K562 (cell line): ENCODE results near the gene TPGS1. TPM values are rescaled to one million over a fixed set of nuclear protein-coding genes. Genes with fewer than 3 reads are reported as not detected.

Experiments
- DACH1 ChIP-seq: fragments of 450-650 bp; IDR thresholded peaks from 2 replicates; pipeline ENCODE4 v1.6.1; 2018; ENCODE audit not compliant: partially characterized antibody
- FOXM1 ChIP-seq, 2 experiments: fragments of 450-650 bp in 1 of 2; sonication (generic) in 1 of 2; formaldehyde crosslinking in 1 of 2; IDR thresholded peaks; 2 replicates each; pipeline versions ENCODE4 v1.6.1 to v1.9.0; 2017 to 2022; ENCODE audit warnings: low read depth in 2 of 2, mild to moderate bottlenecking in 2 of 2, missing genetic modification reagents in 1 of 2, moderate library complexity in 1 of 2
- HMG20B ChIP-seq: fragments of 250-450 bp; sonication (Bioruptor Pico); IDR thresholded peaks from 2 replicates; pipeline ENCODE4 v1.5.0; 2021; ENCODE audit warnings: mild to moderate bottlenecking
- NCOA4 ChIP-seq: fragments of 450-650 bp; IDR thresholded peaks from 2 replicates; pipeline ENCODE4 v1.6.1; 2018; ENCODE audit warnings: mild to moderate bottlenecking; ENCODE audit not compliant: partially characterized antibody
- NFE2L1 ChIP-seq: fragments of 450-650 bp; IDR thresholded peaks from 2 replicates; pipeline ENCODE4 v1.6.1; 2016; ENCODE audit warnings: missing genetic modification characterization, low read depth, mild to moderate bottlenecking, missing compliant biosample characterization, moderate library complexity, borderline replicate concordance
- SMAD3 ChIP-seq: fragments of 450-650 bp; formaldehyde crosslinking; conservative IDR thresholded peaks from 2 replicates; pipeline ENCODE4 v1.4.0; 2020; ENCODE audit warnings: mild to moderate bottlenecking
- SP2 ChIP-seq: IDR thresholded peaks from 2 replicates; pipeline ENCODE4 v1.6.1; 2011; ENCODE audit warnings: mild to moderate bottlenecking, low read depth, low read length, moderate library complexity; ENCODE audit not compliant: poor library complexity, severe bottlenecking; ENCODE audit errors: extremely low read depth
- TCF7L2 ChIP-seq: fragments of 150-350 bp; IDR thresholded peaks from 2 replicates; pipeline ENCODE4 v1.6.1; 2016; ENCODE audit warnings: low read depth, mild to moderate bottlenecking, low read length, moderate library complexity
- XRCC5 ChIP-seq: fragments of 200-400 bp; formaldehyde crosslinking; IDR thresholded peaks from 2 replicates; pipeline ENCODE4 v1.6.1; 2017; ENCODE audit warnings: low read depth, mild to moderate bottlenecking, low read length
- ZNF184 ChIP-seq: sonication (generic); formaldehyde crosslinking; IDR thresholded peaks from 2 replicates; pipeline ENCODE4 v1.5.0; 2020; ENCODE audit warnings: missing genetic modification reagents
- ZNF551 ChIP-seq: fragments of 250-450 bp; sonication (Bioruptor Pico); IDR thresholded peaks from 2 replicates; pipeline ENCODE4 v1.5.0; 2021; ENCODE audit warnings: mild to moderate bottlenecking, moderate library complexity
- polyA plus RNA-seq, 8 experiments: library from polyadenylated mRNA; depleted of rRNA in 4 of 8; stranded (reverse) in 5 of 8; unstranded in 3 of 8; fragments of >200 nt; fragmentation: Nextera tagmentation in 2 of 8; fragmentation: Illumina TruSeq in 1 of 8; extraction: Ambion mirVana in 2 of 8; extraction: Trizol in 1 of 8; gene quantifications; 2 replicates each; pipeline versions ENCODE4 v1.2.1 to v1.2.3, GENCODE V29; 2011 to 2014; ENCODE audit warnings: inconsistent platforms in 1 of 8, missing spikeins in 1 of 8
- total RNA-seq, 7 experiments: library from RNA; depleted of rRNA in 6 of 7; stranded (reverse); fragments of >200 nt in 6 of 7; fragmentation: Illumina TruSeq in 2 of 7; extraction: Trizol in 2 of 7; gene quantifications; 2 replicates each; pipeline versions ENCODE4 v1.2.1 to v1.2.3, GENCODE V29; 2011 to 2021; ENCODE audit warnings: low replicate concordance in 1 of 7
- TF ChIP-seq, protein P1 (sequence below): fragments of 250-450 bp; sonication (Bioruptor Pico); IDR thresholded peaks from 2 replicates; pipeline ENCODE4 v1.4.0; 2020; ENCODE audit warnings: mild to moderate bottlenecking, moderate library complexity
- TF ChIP-seq, protein P2 (sequence below): sonication (generic); formaldehyde crosslinking; IDR thresholded peaks from 2 replicates; pipeline ENCODE4 v1.8.0; 2023; ENCODE audit warnings: mild to moderate bottlenecking, missing genetic modification reagents
- TF ChIP-seq, protein P3 (sequence below): sonication (generic); formaldehyde crosslinking; IDR thresholded peaks from 2 replicates; pipeline ENCODE4 v1.8.0; 2022; ENCODE audit warnings: missing genetic modification reagents, mild to moderate bottlenecking, borderline replicate concordance
- TF ChIP-seq, protein P4 (sequence below): fragments of 450-650 bp; IDR thresholded peaks from 2 replicates; pipeline ENCODE4 v1.6.1; 2016; ENCODE audit warnings: borderline replicate concordance
- TF ChIP-seq, protein P5 (sequence below), 2 experiments: fragments of 450-650 bp in 1 of 2; sonication (generic) in 1 of 2; formaldehyde crosslinking in 1 of 2; IDR thresholded peaks in 1 of 2; conservative IDR thresholded peaks in 1 of 2; 2 replicates each; pipeline versions ENCODE4 v1.6.1 to v1.8.1; 2016 to 2023; ENCODE audit warnings: mild to moderate bottlenecking in 2 of 2, moderate library complexity in 2 of 2, inconsistent platforms in 1 of 2, missing genetic modification reagents in 1 of 2

The TPGS1 gene
- total and polyA plus RNA-seq, 9 of the 15 experiments (the other 6 are each of a cell fraction or from before 2014, with no cell fraction given) = 0.30 to 31.6 (median 1.2) TPM; not detected in 2

DNA sequence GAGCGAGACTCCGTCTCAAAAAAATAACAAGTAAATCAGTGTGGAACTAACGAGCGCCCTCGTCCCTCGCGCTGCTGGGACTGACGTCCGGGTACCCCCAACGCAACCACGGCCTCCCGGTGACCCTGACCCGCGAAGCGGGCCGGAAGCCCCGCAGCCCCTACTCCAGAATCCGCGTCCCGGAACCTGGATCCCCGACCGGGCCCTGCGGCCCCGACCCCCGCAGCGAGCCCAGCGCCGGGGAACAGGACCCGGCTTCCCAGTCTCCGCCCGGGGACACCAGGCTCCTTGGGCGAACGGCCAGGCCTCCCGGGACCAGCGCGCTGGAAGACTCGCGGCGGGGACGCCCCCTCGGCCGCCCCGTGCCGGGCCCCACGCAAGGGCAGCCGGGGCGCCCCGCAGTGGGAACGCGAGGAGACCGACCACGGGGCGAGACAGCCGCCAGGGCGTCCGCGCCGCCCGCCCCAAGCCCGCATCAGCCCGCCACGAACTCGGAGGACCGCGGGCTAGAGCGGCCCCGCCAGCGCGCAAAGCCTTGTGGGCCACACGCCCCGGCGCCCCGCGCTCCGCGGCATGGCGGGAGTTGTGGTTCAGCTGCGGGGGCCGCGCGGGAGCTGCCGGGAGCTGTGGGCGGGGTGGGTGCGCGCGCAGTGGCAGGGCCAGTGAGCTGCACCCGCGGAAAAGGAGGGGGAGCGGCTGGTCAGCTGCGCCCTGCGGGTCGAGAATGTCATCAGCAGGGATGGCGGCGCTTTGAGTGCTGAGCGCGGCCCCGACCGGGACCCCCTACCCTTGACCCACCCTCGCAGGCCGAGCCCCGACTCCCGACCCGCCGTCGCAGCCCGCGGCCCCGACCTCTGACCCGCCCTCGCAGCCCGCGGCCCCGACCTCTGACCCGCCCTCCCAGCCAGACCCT, 18.5 kb upstream of the TPGS1 start (continued):
- TF ChIP-seq, protein P1, sequence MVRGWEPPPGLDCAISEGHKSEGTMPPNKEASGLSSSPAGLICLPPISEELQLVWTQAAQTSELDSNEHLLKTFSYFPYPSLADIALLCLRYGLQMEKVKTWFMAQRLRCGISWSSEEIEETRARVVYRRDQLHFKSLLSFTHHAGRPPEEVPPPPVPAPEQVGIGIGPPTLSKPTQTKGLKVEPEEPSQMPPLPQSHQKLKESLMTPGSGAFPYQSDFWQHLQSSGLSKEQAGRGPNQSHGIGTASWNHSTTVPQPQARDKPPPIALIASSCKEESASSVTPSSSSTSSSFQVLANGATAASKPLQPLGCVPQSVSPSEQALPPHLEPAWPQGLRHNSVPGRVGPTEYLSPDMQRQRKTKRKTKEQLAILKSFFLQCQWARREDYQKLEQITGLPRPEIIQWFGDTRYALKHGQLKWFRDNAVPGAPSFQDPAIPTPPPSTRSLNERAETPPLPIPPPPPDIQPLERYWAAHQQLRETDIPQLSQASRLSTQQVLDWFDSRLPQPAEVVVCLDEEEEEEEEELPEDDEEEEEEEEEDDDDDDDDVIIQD (CRISPR knock-in tag) = no peak
- TF ChIP-seq, protein P2, sequence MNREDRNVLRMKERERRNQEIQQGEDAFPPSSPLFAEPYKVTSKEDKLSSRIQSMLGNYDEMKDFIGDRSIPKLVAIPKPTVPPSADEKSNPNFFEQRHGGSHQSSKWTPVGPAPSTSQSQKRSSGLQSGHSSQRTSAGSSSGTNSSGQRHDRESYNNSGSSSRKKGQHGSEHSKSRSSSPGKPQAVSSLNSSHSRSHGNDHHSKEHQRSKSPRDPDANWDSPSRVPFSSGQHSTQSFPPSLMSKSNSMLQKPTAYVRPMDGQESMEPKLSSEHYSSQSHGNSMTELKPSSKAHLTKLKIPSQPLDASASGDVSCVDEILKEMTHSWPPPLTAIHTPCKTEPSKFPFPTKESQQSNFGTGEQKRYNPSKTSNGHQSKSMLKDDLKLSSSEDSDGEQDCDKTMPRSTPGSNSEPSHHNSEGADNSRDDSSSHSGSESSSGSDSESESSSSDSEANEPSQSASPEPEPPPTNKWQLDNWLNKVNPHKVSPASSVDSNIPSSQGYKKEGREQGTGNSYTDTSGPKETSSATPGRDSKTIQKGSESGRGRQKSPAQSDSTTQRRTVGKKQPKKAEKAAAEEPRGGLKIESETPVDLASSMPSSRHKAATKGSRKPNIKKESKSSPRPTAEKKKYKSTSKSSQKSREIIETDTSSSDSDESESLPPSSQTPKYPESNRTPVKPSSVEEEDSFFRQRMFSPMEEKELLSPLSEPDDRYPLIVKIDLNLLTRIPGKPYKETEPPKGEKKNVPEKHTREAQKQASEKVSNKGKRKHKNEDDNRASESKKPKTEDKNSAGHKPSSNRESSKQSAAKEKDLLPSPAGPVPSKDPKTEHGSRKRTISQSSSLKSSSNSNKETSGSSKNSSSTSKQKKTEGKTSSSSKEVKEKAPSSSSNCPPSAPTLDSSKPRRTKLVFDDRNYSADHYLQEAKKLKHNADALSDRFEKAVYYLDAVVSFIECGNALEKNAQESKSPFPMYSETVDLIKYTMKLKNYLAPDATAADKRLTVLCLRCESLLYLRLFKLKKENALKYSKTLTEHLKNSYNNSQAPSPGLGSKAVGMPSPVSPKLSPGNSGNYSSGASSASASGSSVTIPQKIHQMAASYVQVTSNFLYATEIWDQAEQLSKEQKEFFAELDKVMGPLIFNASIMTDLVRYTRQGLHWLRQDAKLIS = peak; percentile 60
- TF ChIP-seq SMAD3 (CRISPR knock-in tag) (no peak), DACH1 (peak; percentile 23), HMG20B (CRISPR knock-in tag) (no peak), TCF7L2 (no peak), SP2 (peak; percentile 97), FOXM1 (IDR thresholded peaks at IDR 0.05; ENCODE audit: low read depth) (no peak), FOXM1 (CRISPR knock-in tag; IDR thresholded peaks at IDR 0.05; ENCODE audit: low read depth) (no peak), XRCC5 (no peak), NFE2L1 (tag) (no peak), ZNF184 (no peak), NCOA4 (no peak), ZNF551 (CRISPR knock-in tag) (no peak)
- TF ChIP-seq, protein P3, sequence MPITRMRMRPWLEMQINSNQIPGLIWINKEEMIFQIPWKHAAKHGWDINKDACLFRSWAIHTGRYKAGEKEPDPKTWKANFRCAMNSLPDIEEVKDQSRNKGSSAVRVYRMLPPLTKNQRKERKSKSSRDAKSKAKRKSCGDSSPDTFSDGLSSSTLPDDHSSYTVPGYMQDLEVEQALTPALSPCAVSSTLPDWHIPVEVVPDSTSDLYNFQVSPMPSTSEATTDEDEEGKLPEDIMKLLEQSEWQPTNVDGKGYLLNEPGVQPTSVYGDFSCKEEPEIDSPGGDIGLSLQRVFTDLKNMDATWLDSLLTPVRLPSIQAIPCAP (CRISPR knock-in tag) = no peak
- TF ChIP-seq, protein P4, sequence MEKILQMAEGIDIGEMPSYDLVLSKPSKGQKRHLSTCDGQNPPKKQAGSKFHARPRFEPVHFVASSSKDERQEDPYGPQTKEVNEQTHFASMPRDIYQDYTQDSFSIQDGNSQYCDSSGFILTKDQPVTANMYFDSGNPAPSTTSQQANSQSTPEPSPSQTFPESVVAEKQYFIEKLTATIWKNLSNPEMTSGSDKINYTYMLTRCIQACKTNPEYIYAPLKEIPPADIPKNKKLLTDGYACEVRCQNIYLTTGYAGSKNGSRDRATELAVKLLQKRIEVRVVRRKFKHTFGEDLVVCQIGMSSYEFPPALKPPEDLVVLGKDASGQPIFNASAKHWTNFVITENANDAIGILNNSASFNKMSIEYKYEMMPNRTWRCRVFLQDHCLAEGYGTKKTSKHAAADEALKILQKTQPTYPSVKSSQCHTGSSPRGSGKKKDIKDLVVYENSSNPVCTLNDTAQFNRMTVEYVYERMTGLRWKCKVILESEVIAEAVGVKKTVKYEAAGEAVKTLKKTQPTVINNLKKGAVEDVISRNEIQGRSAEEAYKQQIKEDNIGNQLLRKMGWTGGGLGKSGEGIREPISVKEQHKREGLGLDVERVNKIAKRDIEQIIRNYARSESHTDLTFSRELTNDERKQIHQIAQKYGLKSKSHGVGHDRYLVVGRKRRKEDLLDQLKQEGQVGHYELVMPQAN = no peak
- TF ChIP-seq, protein P5, sequence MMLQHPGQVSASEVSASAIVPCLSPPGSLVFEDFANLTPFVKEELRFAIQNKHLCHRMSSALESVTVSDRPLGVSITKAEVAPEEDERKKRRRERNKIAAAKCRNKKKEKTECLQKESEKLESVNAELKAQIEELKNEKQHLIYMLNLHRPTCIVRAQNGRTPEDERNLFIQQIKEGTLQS (IDR thresholded peaks at IDR 0.05) = no peak
- TF ChIP-seq, protein P5 (CRISPR knock-in tag; conservative IDR thresholded peaks at IDR 0.05) = no peak
